ENCODE data around the gene AGFG2. TPM values are rescaled to one million over a fixed set of nuclear protein-coding genes. Genes with fewer than 3 reads are reported as not detected.

The AGFG2 gene
- total RNA-seq, 1 donor: 19.3 TPM

DNA sequence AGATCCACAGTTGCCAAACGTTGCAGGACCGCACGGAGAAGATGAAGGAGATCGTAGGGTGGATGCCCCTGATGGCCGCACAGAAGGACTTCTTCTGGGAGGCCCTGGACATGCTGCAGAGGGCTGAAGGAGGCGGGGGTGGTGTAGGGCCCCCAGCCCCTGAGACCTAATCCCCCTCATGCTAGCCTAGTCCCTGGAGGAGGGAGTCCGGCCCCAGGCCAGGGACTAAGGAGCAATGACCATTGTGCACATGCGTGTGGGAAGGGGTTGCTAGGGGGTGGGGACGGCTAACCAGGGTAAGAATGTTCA is 61.7 kb downstream of the AGFG2 start:
- no peak overlapping the region for H3K4me3 ChIP-seq (ENCODE audit: low read depth, low read length)
- TF ChIP-seq, protein P1, sequence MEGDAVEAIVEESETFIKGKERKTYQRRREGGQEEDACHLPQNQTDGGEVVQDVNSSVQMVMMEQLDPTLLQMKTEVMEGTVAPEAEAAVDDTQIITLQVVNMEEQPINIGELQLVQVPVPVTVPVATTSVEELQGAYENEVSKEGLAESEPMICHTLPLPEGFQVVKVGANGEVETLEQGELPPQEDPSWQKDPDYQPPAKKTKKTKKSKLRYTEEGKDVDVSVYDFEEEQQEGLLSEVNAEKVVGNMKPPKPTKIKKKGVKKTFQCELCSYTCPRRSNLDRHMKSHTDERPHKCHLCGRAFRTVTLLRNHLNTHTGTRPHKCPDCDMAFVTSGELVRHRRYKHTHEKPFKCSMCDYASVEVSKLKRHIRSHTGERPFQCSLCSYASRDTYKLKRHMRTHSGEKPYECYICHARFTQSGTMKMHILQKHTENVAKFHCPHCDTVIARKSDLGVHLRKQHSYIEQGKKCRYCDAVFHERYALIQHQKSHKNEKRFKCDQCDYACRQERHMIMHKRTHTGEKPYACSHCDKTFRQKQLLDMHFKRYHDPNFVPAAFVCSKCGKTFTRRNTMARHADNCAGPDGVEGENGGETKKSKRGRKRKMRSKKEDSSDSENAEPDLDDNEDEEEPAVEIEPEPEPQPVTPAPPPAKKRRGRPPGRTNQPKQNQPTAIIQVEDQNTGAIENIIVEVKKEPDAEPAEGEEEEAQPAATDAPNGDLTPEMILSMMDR (IDR thresholded peaks at IDR 0.05; ENCODE audit: insufficient read depth, low read length): no peak
- DNase-seq (ENCODE audit: low read depth): no peak

DNA sequence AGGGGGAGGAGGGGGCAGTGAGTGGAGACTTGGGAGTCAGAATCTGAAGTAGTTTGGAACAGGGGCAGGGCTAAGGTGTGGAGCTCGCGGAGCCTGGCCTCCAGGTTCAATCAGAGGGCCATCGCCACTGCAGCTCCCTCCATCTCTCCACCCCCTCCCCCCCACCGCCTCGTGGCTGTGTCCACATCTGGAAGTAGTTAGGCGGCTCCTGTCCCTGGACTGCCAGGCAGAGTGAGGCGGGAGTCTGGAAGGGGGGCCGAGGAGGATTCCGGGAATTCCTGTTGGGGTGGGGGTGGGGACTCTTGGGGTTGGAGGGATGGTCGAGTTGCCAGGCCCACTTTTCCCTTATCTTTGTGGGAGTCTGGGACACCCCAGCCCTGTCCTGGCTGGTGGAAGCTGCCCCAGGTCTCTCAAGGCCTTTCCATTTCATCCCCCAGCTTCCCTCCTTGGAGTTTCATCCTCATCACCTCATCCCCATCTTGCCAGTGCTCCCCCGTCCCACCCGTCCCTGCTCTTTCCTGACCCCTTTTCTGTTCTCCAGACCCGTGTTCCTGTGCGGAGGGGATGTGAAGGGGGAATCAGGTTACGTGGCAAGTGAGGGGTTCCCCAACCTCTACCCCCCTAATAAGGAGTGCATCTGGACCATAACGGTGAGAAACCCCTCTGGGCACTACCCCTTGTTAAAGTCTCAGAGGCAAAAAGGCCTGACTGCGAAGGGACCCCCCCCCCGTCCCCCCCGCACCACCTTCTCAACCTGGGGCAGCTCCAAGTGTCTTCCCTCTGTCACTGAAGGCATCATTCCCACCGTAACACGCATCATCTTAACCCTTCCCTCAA is 64.1 kb downstream of the AGFG2 start:
- peak overlapping the region; percentile 98 for H3K4me3 ChIP-seq (ENCODE audit: low read depth, low read length)
- TF ChIP-seq, protein P1 (IDR thresholded peaks at IDR 0.05; ENCODE audit: insufficient read depth, low read length): no peak
- peak; percentile 88 for DNase-seq (ENCODE audit: low read depth)

DNA sequence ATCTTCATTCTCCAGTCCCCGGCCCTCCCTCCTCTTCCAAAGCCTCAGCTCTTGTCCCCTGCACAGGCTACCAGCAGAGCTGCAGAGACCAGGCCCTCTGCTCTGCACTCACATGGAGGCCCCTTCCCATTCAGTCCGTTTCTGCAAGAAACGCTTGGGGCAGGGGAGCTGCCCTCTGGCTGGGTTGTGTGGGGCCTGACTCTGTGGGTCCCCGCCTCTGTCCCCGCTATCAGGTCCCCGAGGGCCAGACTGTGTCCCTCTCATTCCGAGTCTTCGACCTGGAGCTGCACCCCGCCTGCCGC is 64.7 kb downstream of the AGFG2 start:
- TF ChIP-seq, protein P1 (IDR thresholded peaks at IDR 0.05; ENCODE audit: insufficient read depth, low read length): no peak
- DNase-seq (ENCODE audit: low read depth): peak; percentile 36
- peak overlapping the region; percentile 98 for H3K4me3 ChIP-seq (ENCODE audit: low read depth, low read length)

DNA sequence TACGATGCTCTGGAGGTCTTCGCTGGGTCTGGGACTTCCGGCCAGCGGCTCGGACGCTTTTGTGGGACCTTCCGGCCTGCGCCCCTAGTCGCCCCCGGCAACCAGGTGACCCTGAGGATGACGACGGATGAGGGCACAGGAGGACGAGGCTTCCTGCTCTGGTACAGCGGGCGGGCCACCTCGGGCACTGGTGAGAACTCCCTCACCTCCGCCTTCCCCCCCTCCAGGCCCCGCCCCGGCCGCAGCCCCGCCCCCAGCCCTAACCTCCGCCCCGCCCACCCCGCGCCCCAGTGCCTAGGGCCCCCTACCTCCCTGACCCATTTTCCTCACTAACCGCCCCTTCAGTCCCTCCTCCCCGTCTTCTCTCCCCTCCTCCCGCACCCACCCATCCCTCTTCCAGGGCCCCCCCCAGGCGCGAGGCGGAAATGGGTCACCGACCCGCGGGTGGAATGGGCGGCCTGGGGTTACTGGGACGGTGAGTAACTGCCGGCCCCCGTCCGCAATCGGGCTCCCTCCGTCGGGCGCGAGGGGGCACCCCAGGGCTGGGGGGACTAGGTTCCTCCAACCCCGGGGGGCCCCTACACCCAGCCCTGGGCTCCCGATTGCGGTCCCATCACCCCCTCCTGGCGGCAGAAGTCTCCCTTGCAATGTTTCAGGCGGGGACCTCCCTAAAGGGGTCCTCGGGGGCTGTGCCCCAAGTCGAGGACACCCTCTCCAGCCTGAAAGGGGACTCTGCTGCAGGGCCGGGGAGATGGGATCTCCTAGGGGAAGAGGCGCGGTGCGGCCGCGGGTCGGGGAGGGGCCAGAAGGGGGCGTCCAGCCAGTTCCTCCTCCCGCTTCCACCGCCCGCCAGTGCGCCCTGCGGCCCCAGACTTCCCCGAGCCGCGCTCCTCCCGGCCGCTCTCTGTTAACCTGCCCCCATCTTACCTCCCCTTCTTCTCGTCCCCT is 65.3 kb downstream of the AGFG2 start:
- TF ChIP-seq, protein P1 (IDR thresholded peaks at IDR 0.05; ENCODE audit: insufficient read depth, low read length): peak; percentile 33
- peak; percentile 54 for DNase-seq (ENCODE audit: low read depth)
- H3K4me3 ChIP-seq (ENCODE audit: low read depth, low read length): peak overlapping the region; percentile 98

DNA sequence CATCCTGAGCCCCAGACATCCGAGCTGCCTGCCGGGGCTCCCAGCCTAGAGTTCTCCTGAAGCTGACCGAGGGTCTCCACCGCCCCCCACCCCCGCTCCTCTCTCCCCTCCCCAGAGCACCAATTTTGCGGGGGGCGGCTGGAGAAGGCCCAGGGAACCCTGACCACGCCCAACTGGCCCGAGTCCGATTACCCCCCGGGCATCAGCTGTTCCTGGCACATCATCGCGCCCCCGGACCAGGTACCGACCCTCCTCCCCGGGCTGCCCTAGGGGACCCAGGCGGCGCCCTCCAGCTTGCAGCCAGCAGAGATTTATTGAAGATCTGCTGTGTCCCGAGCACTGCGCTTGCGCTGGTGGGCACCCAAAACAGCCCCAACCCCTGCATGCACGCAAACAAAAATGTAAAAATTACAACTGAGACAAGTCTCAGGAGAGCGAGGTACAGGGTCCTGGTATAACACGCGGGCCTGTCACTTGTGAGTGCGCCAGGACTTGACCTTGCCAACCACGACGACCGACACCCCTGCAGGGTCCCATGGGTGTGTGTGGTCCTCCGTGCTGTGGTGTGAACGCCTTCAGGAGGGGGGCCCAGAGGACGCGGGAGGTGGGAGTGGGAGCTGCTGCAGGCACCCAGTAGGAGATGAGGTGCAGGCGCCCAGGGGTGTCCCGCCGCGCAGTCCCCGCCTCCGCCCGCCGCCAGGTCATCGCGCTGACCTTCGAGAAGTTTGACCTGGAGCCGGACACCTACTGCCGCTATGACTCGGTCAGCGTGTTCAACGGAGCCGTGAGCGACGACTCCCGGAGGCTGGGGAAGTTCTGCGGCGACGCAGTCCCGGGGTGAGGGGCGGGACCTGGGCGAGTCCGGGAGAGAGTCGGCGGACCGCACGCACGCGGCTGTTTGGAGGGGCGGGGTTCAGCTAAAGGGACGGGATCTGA is 66.2 kb downstream of the AGFG2 start:
- H3K4me3 ChIP-seq (ENCODE audit: low read depth, low read length): peak overlapping the region; percentile 98
- TF ChIP-seq, protein P1 (IDR thresholded peaks at IDR 0.05; ENCODE audit: insufficient read depth, low read length): no peak
- no peak for DNase-seq (ENCODE audit: low read depth)

DNA sequence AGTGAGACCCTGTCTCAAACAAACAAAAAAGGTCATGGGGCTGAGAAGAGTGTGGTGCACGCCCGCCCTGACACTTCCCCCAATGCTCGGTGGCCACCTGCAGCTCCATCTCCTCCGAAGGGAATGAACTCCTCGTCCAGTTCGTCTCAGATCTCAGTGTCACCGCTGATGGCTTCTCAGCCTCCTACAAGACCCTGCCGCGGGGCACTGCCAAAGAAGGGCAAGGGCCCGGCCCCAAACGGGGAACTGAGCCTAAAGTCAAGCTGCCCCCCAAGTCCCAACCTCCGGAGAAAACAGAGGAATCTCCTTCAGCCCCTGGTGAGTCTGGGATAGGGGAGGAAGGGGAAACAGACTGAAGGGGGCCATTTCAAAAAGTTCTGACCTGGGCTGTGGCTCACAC is 67.3 kb downstream of the AGFG2 start:
- no peak for DNase-seq (ENCODE audit: low read depth)
- no peak overlapping the region for H3K4me3 ChIP-seq (ENCODE audit: low read depth, low read length)
- TF ChIP-seq, protein P1 (IDR thresholded peaks at IDR 0.05; ENCODE audit: insufficient read depth, low read length): no peak

Data from fibroblast of the aortic adventitia (primary cell).